HG03103 (cell line): ENCODE results near the gene SSBP1.
"Not testable (repeated sequence)": the region's sequence is repeated elsewhere in the genome, so short reads cannot be mapped to it uniquely, and the experiment has no call there.

Experiments
- ATAC-seq: cut with Tn5 transposase; IDR thresholded peaks from one replicate; pipeline ENCODE4 v1.9.1; 2021; ENCODE audit warnings: low read depth; ENCODE audit not compliant: unreplicated experiment

The SSBP1 gene

GRCh38 chr7:141708351-141708750, 29.8 kb upstream of the SSBP1 start, which contains the start of gene WEE2:
Gene WEE2, plus strand, starts transcription at chr7:141708353. Its CDS starts 406 bp downstream, at chr7:141708759.
- ATAC-seq: no peak

DNA sequence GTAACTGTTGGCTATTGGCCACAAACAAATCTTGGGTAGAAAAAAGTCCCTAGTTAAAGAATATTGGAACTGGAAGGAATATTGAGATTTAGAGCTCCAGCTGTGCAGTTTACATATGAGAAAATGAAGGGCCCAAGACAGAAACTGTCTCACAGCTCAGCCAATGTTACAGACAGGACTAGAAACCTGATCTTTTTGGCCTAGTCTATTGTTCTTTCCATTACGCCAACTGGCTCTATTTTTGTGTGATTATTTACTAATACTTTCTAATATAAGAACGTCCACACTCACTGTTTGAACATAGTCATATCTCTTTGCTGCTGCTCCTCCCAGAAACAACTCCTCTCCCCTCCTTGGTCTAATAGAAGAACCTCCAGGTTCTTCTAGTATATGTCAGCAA, 28.8 kb upstream of the SSBP1 start:
- no peak for ATAC-seq

DNA sequence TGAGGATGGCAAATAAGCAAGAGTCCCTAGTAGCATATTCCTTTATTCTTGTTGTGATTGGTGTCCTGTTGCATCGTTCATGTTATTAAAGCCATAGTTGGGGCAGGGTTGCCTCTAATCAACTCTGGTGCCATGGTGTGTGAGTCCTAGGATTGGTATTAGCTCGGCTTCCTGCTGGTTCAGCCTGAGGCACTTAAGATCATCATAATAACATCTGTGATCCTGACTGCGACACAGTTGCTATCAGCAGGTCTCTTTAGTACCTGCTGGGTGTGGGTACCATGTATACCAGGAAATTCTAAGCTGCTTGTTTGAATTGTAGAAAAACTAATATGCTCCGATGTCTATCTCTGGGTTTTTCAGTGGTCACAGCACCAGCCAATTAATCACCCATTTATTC, 28.4 kb upstream of the SSBP1 start:
- no peak for ATAC-seq

GRCh38 chr7:141710301-141710700, 27.9 kb upstream of the SSBP1 start:
- ATAC-seq: no peak

DNA sequence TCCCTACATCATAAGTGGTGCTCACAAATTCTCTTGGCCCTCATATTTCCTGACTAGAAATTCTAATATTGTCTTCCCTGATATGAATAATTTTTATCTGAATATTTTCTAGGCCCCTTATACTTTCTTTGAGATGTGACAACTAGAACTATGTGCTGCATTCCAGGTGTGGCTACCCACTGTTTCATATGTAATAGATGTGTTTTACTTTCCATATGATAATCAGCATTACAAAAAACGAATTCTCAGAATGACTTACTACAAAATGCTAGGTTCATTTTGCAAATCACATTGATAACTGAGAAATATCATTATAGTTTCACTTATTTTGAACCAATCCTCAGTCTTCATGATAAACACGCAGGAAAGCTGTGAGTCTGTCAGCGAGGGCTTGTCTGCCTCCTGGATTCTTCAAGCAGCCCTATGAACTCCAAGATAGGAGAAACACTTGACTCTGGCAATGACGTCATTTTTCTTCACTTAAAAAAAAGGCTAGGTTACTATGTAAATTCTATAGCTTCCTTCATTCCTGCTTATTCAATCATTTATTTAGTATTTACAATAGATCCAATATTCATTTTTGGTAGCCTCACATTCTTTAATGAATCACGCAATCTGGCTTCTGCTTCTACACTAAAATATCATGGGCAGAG, 25.4 kb upstream of the SSBP1 start:
- no peak for ATAC-seq

DNA sequence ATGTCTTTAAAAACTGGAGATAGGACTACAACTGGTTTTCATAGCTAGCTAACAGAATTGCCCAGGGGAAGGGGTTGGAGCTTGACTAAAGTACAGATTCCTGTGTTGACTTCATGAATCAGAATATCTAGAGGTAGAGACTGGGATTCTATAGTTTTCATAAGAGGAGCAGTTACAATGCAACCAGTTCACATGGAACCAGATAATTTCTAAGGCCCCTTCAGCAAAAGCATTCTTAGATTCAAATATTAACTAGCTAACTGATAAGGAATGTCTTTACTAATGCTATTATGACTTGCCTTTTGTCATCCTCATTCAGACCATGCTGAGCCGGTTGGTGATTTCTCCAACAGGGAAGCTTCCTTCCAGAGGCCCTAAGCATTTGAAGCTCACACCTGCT, 24.3 kb upstream of the SSBP1 start:
- no peak for ATAC-seq

DNA sequence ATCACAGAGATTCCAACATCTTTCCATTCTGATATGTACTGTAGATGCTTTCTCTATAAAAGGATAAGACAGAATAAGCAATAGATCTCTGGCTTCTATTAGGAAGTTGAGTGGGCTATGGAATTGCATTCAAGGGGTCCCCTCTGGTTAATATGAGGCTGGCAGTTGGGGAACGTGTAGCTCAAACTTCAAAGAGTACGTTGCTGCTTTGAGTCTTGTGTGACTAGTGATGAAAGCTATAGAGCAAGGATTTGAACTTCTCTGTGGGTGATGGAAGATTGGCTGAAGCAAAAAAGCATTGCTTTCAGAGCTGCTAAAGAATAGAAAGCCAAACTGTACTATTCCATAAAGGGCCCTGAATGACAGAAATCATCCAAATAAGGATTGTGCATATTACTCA, 23.6 kb upstream of the SSBP1 start:
- no peak for ATAC-seq

DNA sequence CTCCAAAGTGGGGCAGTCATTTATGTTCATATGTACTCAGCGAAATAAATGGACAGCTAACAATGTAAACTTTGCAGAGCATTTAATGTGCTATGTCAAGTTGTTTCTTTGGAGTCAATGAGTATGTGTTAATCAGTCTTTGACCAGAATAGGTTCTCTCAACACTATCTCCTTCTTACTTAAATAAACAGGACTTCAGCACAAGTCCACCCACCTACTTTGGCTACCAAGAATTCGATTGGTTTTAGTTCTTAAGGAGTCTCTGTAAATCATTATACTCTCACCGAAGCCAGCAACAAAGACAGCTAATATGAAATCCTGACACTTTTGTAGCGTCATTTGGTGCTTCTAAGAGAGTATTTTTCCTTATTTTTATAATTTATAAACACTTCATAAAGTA, 23.1 kb upstream of the SSBP1 start:
- ATAC-seq: no peak

DNA sequence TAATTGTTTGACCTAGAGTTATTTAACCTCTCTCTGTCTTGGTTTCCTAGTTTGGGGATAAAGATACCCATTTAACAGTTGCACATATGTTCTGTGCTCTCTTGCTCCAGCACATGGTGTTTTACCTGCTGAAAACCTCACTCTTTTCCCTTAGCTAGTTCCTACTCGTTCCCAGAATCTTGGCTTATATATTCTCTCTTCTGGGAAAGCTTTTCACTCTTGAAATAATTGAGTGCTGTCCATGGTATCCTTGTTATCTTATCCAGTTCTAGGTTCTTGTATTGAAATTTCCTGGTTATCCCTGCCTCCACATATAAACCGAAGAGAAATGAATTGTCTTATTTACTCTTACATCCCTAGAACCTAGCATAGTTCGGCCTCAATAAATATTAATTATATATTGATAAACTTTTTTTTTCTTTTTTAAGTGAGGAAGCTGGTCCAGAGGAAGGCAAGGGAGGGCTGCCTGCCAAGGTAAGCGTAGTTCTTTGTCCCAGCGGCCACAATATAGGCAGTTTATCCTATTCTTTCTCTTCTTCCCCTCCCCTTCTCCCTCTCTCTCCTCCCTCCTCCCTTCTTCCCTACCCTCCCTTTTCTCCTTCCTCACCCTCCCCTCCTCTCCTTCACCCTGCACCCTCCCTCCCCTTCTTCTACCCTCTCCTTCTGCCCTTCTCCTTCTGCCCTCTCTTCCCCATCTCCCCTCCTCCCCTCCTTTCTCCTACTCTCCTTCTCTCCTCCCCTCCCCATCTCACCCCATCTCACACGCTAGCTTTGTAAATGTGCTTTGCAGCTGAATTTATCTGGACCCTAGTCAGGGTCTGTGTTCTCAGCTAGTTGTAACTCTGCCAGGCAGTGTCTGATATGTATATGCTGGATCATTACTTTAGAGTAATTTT, 22.1 kb upstream of the SSBP1 start:
- no peak for ATAC-seq

GRCh38 chr7:141717450-141717849, 20.7 kb upstream of the SSBP1 start:
- ATAC-seq: no peak

GRCh38 chr7:141722529-141722928, 15.6 kb upstream of the SSBP1 start:
- ATAC-seq: no peak

DNA sequence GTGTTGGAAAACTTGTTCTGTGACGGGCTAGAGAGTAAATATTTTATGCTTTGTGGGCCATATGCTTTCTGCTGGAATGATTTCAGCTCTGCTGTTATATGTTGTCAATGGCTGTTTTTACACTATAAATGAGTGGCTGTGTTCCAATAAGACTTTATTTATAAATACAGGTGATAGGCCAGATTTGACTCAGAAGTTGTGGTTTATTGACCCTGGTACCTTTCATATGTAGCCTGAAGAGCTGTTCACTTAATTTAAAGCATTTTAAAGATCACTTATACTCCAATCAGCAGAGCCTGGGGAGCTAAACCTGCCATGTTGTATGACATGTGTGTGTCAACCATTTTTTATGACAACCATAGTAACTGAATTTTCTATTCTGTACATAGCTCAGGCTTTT, 9.1 kb upstream of the SSBP1 start:
- no peak for ATAC-seq

DNA sequence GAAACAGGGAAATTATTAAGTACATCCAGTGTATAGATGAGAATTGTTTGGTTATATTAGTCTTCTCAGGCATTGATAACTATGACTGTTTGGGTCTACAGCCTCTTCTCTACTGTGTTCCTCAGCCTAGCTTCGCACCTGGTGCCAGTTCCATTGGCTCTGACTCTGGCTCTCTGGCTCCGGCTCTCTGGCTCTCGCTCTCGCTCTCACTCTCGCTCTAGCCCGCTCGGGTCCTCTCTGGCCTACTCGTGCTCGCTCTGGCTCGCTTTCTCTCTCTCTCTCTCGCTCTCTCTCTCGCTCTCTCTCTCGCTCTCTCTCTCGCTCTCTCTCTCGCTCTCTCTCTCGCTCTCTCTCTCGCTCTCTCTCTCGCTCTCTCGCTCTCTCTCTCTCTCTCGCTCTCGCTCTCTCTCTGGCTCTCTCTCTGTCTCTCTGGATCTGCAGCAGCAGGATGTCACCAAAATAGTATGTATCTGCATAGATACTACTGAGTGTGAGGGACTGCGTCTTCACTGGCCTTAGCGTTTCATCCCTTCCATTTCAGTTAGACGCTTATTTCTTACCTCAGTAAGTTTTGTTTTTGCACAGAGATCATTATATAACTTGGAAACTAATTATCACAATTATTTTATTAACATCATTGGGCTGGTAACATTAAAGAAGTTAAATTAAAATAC, 6.5 kb upstream of the SSBP1 start:
- no peak for ATAC-seq

- ATAC-seq: no peak
Measured at GRCh38 chr7:141737118-141737835, 881 bp upstream of the SSBP1 start.

DNA sequence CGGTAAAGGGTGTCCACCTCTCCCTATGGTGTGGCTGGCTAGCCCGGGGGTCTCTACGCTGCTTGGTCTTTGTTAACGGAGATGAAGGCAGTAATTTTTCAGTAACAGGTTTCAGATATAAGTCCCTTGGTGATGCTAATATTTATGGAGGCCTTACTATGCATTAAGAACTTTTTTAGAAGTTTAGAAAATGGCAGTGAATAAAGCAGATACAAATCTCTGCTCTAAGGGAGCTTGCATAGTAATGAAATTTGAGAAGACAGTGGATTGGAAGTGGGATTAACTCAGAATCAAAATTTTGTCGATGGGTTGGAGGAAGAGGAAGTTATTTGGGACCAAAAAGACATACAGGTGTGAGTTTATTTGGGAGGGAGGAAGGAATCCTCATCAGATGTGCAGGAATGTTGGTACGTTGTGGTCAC, 445 bp downstream of the SSBP1 start:
- ATAC-seq: no peak

- ATAC-seq: no peak
Measured at GRCh38 chr7:141739250-141739649, 1.1 kb downstream of the SSBP1 start.

DNA sequence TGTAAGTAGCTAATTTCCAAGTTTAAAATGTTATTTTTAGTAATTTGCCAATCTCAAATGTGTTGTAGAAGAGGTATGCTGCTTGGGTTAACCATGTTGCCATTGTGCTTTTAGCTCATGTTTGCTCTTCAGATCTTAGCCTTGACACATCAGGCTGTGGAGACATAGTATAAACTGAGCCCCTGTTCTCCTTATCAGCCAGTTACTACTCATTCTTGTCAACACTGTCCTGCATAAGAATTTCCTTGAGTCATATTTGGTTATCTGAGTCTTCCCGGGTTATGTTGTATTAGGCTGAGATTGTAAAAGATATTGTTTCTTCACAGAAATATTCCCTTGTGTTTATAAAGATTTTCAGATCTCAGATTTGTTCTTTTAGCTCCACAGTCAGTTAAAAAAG, 4.1 kb downstream of the SSBP1 start:
- no peak for ATAC-seq

DNA sequence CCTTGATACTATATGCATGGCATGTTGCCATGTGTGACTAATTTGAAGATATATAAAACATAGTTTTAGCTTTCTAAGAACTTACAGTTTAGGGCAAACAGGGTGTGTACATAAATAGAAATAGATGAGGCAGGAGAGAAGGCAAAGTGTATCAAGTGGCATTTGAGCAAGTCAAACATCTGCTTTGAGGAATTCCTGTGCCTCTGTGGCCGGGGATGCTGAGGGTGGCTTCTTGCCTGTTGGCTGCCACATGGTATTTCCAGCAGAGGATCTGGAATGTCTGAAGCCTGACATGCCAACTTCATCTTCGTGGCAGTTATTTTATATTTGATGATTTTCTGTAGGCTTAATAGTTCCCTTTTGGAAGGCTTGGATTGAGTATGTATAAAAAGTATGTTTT, 6.0 kb downstream of the SSBP1 start:
- ATAC-seq: no peak

DNA sequence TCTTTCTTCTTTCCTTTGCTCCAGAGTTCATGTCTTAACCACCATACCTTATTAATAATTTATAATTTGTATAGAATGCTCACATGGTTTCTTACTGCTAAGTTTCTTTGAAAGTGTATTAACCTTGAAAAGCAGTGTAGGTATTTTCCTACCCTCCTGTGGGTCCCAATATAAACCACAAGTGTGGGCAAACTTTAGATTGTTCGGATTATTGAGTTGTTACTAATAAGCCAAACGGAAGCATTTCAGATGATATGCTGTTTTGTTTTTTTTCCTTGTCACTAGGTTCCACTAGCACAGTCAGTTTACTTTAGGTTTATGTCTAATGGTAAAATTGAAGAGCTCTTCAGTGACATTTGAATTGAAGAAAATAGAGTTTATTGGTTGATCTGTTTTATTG, 10.2 kb downstream of the SSBP1 start:
- no peak for ATAC-seq

GRCh38 chr7:141751904-141752303, 13.7 kb downstream of the SSBP1 start:
- not testable (repeated sequence) for ATAC-seq

DNA sequence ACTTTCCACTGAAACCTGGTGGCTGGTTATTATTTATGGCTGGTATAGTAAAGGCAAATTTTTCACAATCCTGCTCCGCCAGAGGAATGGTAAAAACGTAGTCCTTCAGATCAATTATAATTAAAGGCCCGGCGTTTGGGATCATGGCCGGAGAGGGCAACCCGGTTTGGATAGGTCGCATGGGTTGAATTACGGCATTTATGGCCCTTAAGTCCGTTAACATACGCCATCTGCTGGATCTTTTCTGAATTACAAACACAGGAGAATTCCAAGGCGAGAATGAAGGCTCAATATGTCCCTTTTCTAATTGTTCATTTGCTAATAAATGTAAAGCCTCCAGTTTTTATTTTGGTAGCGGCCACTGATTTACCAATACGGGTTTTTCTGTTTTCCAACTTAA, 14.5 kb downstream of the SSBP1 start:
- ATAC-seq: no peak
